Activated CD4-positive, alpha-beta T cell treated with anti-CD3 and anti-CD28 coated beads, Interleukin-2, amount 50 U/mL, for 4 hours (primary cell): ENCODE measurements around the gene GNAQ.
"Not testable (repeated sequence)": the region's sequence is repeated elsewhere in the genome, so short reads cannot be mapped to it uniquely, and the experiment has no call there.

Experiments used
- DNase-seq, 2 experiments: peaks; one replicate each; pipeline ENCODE4 v3.0.0-alpha.2; 2020

The GNAQ gene

GRCh38 chr9:77806741-77807140 is 224.9 kb downstream of the GNAQ start:
- no peak for DNase-seq

GRCh38 chr9:77805810-77806209 is 225.8 kb downstream of the GNAQ start:
- no peak for DNase-seq

GRCh38 chr9:77803423-77803822 is 228.2 kb downstream of the GNAQ start:
- DNase-seq, result no peak

- no peak for DNase-seq
These were observed 228.9 kb downstream of the GNAQ start for GRCh38 chr9:77802515-77803293.

- DNase-seq, result no peak
These were observed 229.5 kb downstream of the GNAQ start for GRCh38 chr9:77802064-77802463.

GRCh38 chr9:77800924-77801551 is 230.6 kb downstream of the GNAQ start:
- no peak for DNase-seq

- DNase-seq, result no peak
These were observed 233.5 kb downstream of the GNAQ start for GRCh38 chr9:77798140-77798539.

- DNase-seq, result no peak
These were observed 236.6 kb downstream of the GNAQ start for GRCh38 chr9:77794985-77795384.

- no peak for DNase-seq
These were observed 237.8 kb downstream of the GNAQ start for GRCh38 chr9:77793849-77794248.

GRCh38 chr9:77789891-77790290 is 241.7 kb downstream of the GNAQ start:
- no peak for DNase-seq

- no peak for DNase-seq
These were observed 246.3 kb downstream of the GNAQ start for GRCh38 chr9:77785341-77785740.

GRCh38 chr9:77783518-77783917 is 248.1 kb downstream of the GNAQ start:
- no peak for DNase-seq

- no peak for DNase-seq
These were observed 252.6 kb downstream of the GNAQ start for GRCh38 chr9:77779010-77779409.

- DNase-seq, result no peak
These were observed 258.2 kb downstream of the GNAQ start for GRCh38 chr9:77773381-77773780.

GRCh38 chr9:77772646-77773045 is 259.0 kb downstream of the GNAQ start:
- DNase-seq, result no peak

GRCh38 chr9:77771171-77771570 is 260.4 kb downstream of the GNAQ start:
- no peak for DNase-seq

GRCh38 chr9:77770340-77770739 is 261.3 kb downstream of the GNAQ start:
- no peak for DNase-seq

- DNase-seq, result no peak
These were observed 262.4 kb downstream of the GNAQ start for GRCh38 chr9:77769246-77769645.

- DNase-seq, result no peak
These were observed 265.0 kb downstream of the GNAQ start for GRCh38 chr9:77766587-77766986.

GRCh38 chr9:77765781-77766259 is 265.8 kb downstream of the GNAQ start:
- DNase-seq, result no peak

GRCh38 chr9:77764894-77765780 is 266.5 kb downstream of the GNAQ start:
- DNase-seq, result no peak

GRCh38 chr9:77763566-77763965 is 268.0 kb downstream of the GNAQ start:
- DNase-seq, result no peak

- DNase-seq, result not testable (repeated sequence)
These were observed 270.7 kb downstream of the GNAQ start for GRCh38 chr9:77760919-77761318.
